HG03097 (cell line): Measurements from ENCODE around the gene CXCL12.

Experiments
- ATAC-seq: cut with Tn5 transposase; IDR thresholded peaks from one replicate; pipeline ENCODE4 v1.9.1; 2021; ENCODE audit not compliant: unreplicated experiment, low FRiP score

CXCL12 gene

GRCh38 chr10:44386546-44387052 lies 1.7 kb upstream of the CXCL12 start:
- ATAC-seq = no peak

- no peak for ATAC-seq
These were observed 972 bp upstream of the CXCL12 start for GRCh38 chr10:44385696-44386441.

GRCh38 chr10:44384601-44385025 lies 284 bp downstream of the CXCL12 start:
- no peak for ATAC-seq

- ATAC-seq = no peak
These were observed 922 bp downstream of the CXCL12 start for GRCh38 chr10:44383749-44384600.

GRCh38 chr10:44382981-44383748 lies 1.7 kb downstream of the CXCL12 start:
- no peak for ATAC-seq

GRCh38 chr10:44382131-44382858 lies 2.6 kb downstream of the CXCL12 start:
- no peak for ATAC-seq

GRCh38 chr10:44380829-44381600 lies 3.9 kb downstream of the CXCL12 start:
- no peak for ATAC-seq

- ATAC-seq = no peak
These were observed 5.0 kb downstream of the CXCL12 start for GRCh38 chr10:44379907-44380306.

- no peak for ATAC-seq
These were observed 6.3 kb downstream of the CXCL12 start for GRCh38 chr10:44378626-44379025.

GRCh38 chr10:44377651-44378310 lies 7.1 kb downstream of the CXCL12 start:
- no peak for ATAC-seq

GRCh38 chr10:44376472-44377099 lies 8.3 kb downstream of the CXCL12 start:
- no peak for ATAC-seq

- no peak for ATAC-seq
These were observed 10.7 kb downstream of the CXCL12 start for GRCh38 chr10:44374155-44374554.

GRCh38 chr10:44373341-44373995 lies 11.4 kb downstream of the CXCL12 start:
- ATAC-seq = no peak

- no peak for ATAC-seq
These were observed 12.7 kb downstream of the CXCL12 start for GRCh38 chr10:44372181-44372580.

GRCh38 chr10:44370731-44371248 lies 14.1 kb downstream of the CXCL12 start:
- ATAC-seq = no peak

GRCh38 chr10:44369854-44370253 lies 15.0 kb downstream of the CXCL12 start:
- ATAC-seq = no peak

- ATAC-seq = no peak
These were observed 15.6 kb downstream of the CXCL12 start for GRCh38 chr10:44369296-44369695.

- ATAC-seq = no peak
These were observed 16.3 kb downstream of the CXCL12 start for GRCh38 chr10:44368637-44369036.
